MM.1S (cell line): ENCODE results near the gene PRLHR.

Experiments used
- EZH2 ChIP-seq: fragments of 300-600 bp; sonication (generic); optimal IDR thresholded peaks from 2 replicates; pipeline ENCODE3; 2017; ENCODE audit warnings: low read depth, mild to moderate bottlenecking, antibody characterized with exemption, low read length, mixed read lengths
- EZH2phosphoT487 ChIP-seq: fragments of 300-600 bp; sonication (generic); IDR thresholded peaks from 2 replicates; pipeline ENCODE4 v1.6.1; 2018; ENCODE audit warnings: antibody characterized with exemption, low read length
- TF ChIP-seq, protein P1 (sequence below): fragments of 300-600 bp; sonication (generic); IDR thresholded peaks from 2 replicates; pipeline ENCODE4 v1.5.1; 2016; ENCODE audit warnings: antibody characterized with exemption, low read length, mixed read lengths

- TF ChIP-seq, protein P1, sequence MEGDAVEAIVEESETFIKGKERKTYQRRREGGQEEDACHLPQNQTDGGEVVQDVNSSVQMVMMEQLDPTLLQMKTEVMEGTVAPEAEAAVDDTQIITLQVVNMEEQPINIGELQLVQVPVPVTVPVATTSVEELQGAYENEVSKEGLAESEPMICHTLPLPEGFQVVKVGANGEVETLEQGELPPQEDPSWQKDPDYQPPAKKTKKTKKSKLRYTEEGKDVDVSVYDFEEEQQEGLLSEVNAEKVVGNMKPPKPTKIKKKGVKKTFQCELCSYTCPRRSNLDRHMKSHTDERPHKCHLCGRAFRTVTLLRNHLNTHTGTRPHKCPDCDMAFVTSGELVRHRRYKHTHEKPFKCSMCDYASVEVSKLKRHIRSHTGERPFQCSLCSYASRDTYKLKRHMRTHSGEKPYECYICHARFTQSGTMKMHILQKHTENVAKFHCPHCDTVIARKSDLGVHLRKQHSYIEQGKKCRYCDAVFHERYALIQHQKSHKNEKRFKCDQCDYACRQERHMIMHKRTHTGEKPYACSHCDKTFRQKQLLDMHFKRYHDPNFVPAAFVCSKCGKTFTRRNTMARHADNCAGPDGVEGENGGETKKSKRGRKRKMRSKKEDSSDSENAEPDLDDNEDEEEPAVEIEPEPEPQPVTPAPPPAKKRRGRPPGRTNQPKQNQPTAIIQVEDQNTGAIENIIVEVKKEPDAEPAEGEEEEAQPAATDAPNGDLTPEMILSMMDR: no peak
- TF ChIP-seq EZH2: no peak
- TF ChIP-seq EZH2phosphoT487: no peak
Measured at GRCh38 chr10:118566911-118567310, 28.5 kb downstream of the PRLHR start.
